ENCODE data around the gene DCAF11. TPM values are rescaled to one million over a fixed set of nuclear protein-coding genes. Genes with fewer than 3 reads are reported as not detected.

Gene DCAF11
- total and polyA plus RNA-seq, 4 donors, result 59.5 to 66.9 (median 63.1) TPM

- peaks cover 51% of the 10 kb centered on the region for H3K36me3 ChIP-seq (ENCODE audit: control insufficient read depth, insufficient read depth, low read length)
- WGBS (ENCODE audit: insufficient coverage), result 95% methylated on average over 3 of the region's 5 CpGs
Measured at GRCh38 chr14:24165785-24166184, 51.2 kb downstream of the DCAF11 start.

GRCh38 chr14:24167469-24168114 is 53.0 kb downstream of the DCAF11 start:
- 91% methylated on average over 3 of the region's 3 CpGs for WGBS (ENCODE audit: insufficient coverage)
- H3K9me3 ChIP-seq (ENCODE audit: control insufficient read depth, insufficient read depth, low read length), result no peaks in the 10 kb centered on the region
- DNase-seq (ENCODE audit: low read depth in 4 of 6, low spot score in 6 of 6), result no peak
- peaks cover 29% of the 10 kb centered on the region for H3K4me1 ChIP-seq (ENCODE audit: control insufficient read depth, insufficient read depth, low read length)
- H3K27me3 ChIP-seq (ENCODE audit: control insufficient read depth, insufficient read depth, low read length), result no peaks in the 10 kb centered on the region
- H3K27ac ChIP-seq (ENCODE audit: low read depth, low read length), result no peak overlapping the region
- no peak overlapping the region for H3K4me3 ChIP-seq (ENCODE audit: low read depth, low read length)
- peaks cover 45% of the 10 kb centered on the region for H3K36me3 ChIP-seq (ENCODE audit: control insufficient read depth, insufficient read depth, low read length)

More at GRCh38 chr14:24165785-24166184, 51.2 kb downstream of the DCAF11 start:
- no peak for DNase-seq (ENCODE audit: low read depth in 4 of 6, low spot score in 6 of 6)
- Histone ChIP-seq H3K4me1 (ENCODE audit: control insufficient read depth, insufficient read depth, low read length) (peaks cover 29% of the 10 kb centered on the region), H3K9me3 (ENCODE audit: control insufficient read depth, insufficient read depth, low read length) (no peaks in the 10 kb centered on the region), H3K27me3 (ENCODE audit: control insufficient read depth, insufficient read depth, low read length) (no peaks in the 10 kb centered on the region), H3K4me3 (ENCODE audit: low read depth, low read length) (no peak overlapping the region), H3K27ac (ENCODE audit: low read depth, low read length) (no peak overlapping the region)

GRCh38 chr14:24171422-24172260 is 57.1 kb downstream of the DCAF11 start, which contains the start of gene REC8:
REC8 (plus strand) TSS chr14:24172080; CDS start chr14:24172553, 473 bp downstream.
- no peaks in the 10 kb centered on the region for H3K9me3 ChIP-seq (ENCODE audit: control insufficient read depth, insufficient read depth, low read length)
- H3K4me1 ChIP-seq (ENCODE audit: control insufficient read depth, insufficient read depth, low read length), result peaks cover 34% of the 10 kb centered on the region
- peak within 1 kb of the TSS; percentile 79 for H3K4me3 ChIP-seq (ENCODE audit: low read depth, low read length)
- peak within 1 kb of the TSS; percentile 79 for H3K27ac ChIP-seq (ENCODE audit: low read depth, low read length)
- 6% methylated on average over 55 of the region's 63 CpGs for WGBS (ENCODE audit: insufficient coverage)
- DNase-seq (ENCODE audit: low read depth in 4 of 6, low spot score in 6 of 6), result peak; percentile 86 to 99 (median 96)
- H3K36me3 ChIP-seq (ENCODE audit: control insufficient read depth, insufficient read depth, low read length), result peaks cover 41% of the 10 kb centered on the region
- H3K27me3 ChIP-seq (ENCODE audit: control insufficient read depth, insufficient read depth, low read length), result no peaks in the 10 kb centered on the region

- DNase-seq (ENCODE audit: low read depth in 4 of 6, low spot score in 6 of 6), result peak in 2 of 6 donors; percentile 69 to 71
- under 1% methylated on average over 28 of the region's 30 CpGs for WGBS (ENCODE audit: insufficient coverage)
- Histone ChIP-seq H3K27me3 (ENCODE audit: control insufficient read depth, insufficient read depth, low read length) (no peaks in the 10 kb centered on the region), H3K4me3 (ENCODE audit: low read depth, low read length) (peak overlapping the region; percentile 79), H3K4me1 (ENCODE audit: control insufficient read depth, insufficient read depth, low read length) (peaks cover 34% of the 10 kb centered on the region), H3K36me3 (ENCODE audit: control insufficient read depth, insufficient read depth, low read length) (peaks cover 45% of the 10 kb centered on the region), H3K9me3 (ENCODE audit: control insufficient read depth, insufficient read depth, low read length) (no peaks in the 10 kb centered on the region), H3K27ac (ENCODE audit: low read depth, low read length) (peak overlapping the region; percentile 79)
Measured at GRCh38 chr14:24172261-24172860, 57.8 kb downstream of the DCAF11 start.

- Histone ChIP-seq H3K4me3 (ENCODE audit: low read depth, low read length) (peak overlapping the region; percentile 79), H3K27ac (ENCODE audit: low read depth, low read length) (peak overlapping the region; percentile 79), H3K36me3 (ENCODE audit: control insufficient read depth, insufficient read depth, low read length) (peaks cover 50% of the 10 kb centered on the region), H3K27me3 (ENCODE audit: control insufficient read depth, insufficient read depth, low read length) (no peaks in the 10 kb centered on the region), H3K9me3 (ENCODE audit: control insufficient read depth, insufficient read depth, low read length) (no peaks in the 10 kb centered on the region), H3K4me1 (ENCODE audit: control insufficient read depth, insufficient read depth, low read length) (peaks cover 34% of the 10 kb centered on the region)
- WGBS (ENCODE audit: insufficient coverage), result 23% methylated on average over 19 of the region's 20 CpGs
- DNase-seq (ENCODE audit: low read depth in 4 of 6, low spot score in 6 of 6), result peak in 1 of 6 donors; percentile 53
Measured at GRCh38 chr14:24172871-24173281, 58.3 kb downstream of the DCAF11 start.

Small RNA genes within 50 kb of the gene (small RNA-seq; reads per million reads assigned to genes)
- gene IRF9 (ENCODE audit: low replicate concordance) (not detected), gene RNA5SP383 (ENCODE audit: low replicate concordance) (0.32 reads per million, percentile 32 among the genes with 10 or more reads in this experiment)

Other genes starting within 250 kb of the DCAF11 start
- gene DHRS4, start 161.0 kb upstream of the DCAF11 start, total RNA-seq, result 10 to 100 TPM; 14.1 to 19.9 TPM
- gene DHRS4, start 161.0 kb upstream of the DCAF11 start, polyA plus RNA-seq (ENCODE audit: insufficient read length in 2 of 2), result 10 to 100 TPM; 16.5 to 22.7 TPM
- 10 to 100 TPM in 1 of 2 donors, 1 to 10 TPM in 1; 5.6 to 22.5 TPM for gene DHRS4L2, start 125.8 kb upstream of the DCAF11 start, total RNA-seq
- 10 to 100 TPM; 10.8 to 17.0 TPM for gene DHRS4L2, start 125.8 kb upstream of the DCAF11 start, polyA plus RNA-seq (ENCODE audit: insufficient read length in 2 of 2)
- gene CARMIL3, start 62.8 kb upstream of the DCAF11 start, total RNA-seq, result 10 to 100 TPM; 10.2 to 11.9 TPM
- 10 to 100 TPM; 32.9 to 43.2 TPM for gene CARMIL3, start 62.8 kb upstream of the DCAF11 start, polyA plus RNA-seq (ENCODE audit: insufficient read length in 2 of 2)
- 10 to 100 TPM in 1 of 2 donors, 1 to 10 TPM in 1; 1.7 to 55.7 TPM for gene CPNE6, start 43.2 kb upstream of the DCAF11 start, total RNA-seq
- 10 to 100 TPM; 14.1 to 15.1 TPM for gene CPNE6, start 43.2 kb upstream of the DCAF11 start, polyA plus RNA-seq (ENCODE audit: insufficient read length in 2 of 2)
- gene PCK2, start 20.5 kb upstream of the DCAF11 start, total RNA-seq, result 1 to 10 TPM; 3.9 to 5.1 TPM
- 1 to 10 TPM; 6.6 to 7.0 TPM for gene PCK2, start 20.5 kb upstream of the DCAF11 start, polyA plus RNA-seq (ENCODE audit: insufficient read length in 2 of 2)
- 1 to 10 TPM; 1.8 to 2.4 TPM for gene NRL, start 172 bp downstream of the DCAF11 start, total RNA-seq
- 1 to 10 TPM; 3.5 to 4.8 TPM for gene NRL, start 172 bp downstream of the DCAF11 start, polyA plus RNA-seq (ENCODE audit: insufficient read length in 2 of 2)
- under 1 TPM in 1 of 2 donors, not detected in 1; 0.77 TPM for gene FITM1, start 15.9 kb downstream of the DCAF11 start, total RNA-seq
- 1 to 10 TPM; 1.1 to 1.2 TPM for gene FITM1, start 15.9 kb downstream of the DCAF11 start, polyA plus RNA-seq (ENCODE audit: insufficient read length in 2 of 2)
- gene PSME1, start 21.4 kb downstream of the DCAF11 start, total RNA-seq, result 100 to 1,000 TPM in 1 of 2 donors, 10 to 100 TPM in 1; 49.0 to 134 TPM
- 100 to 1,000 TPM in 1 of 2 donors, 10 to 100 TPM in 1; 96.2 to 103 TPM for gene PSME1, start 21.4 kb downstream of the DCAF11 start, polyA plus RNA-seq (ENCODE audit: insufficient read length in 2 of 2)
- 10 to 100 TPM; 11.0 to 20.1 TPM for gene EMC9, start 26.8 kb downstream of the DCAF11 start, total RNA-seq
- 10 to 100 TPM; 31.2 to 37.2 TPM for gene EMC9, start 26.8 kb downstream of the DCAF11 start, polyA plus RNA-seq (ENCODE audit: insufficient read length in 2 of 2)
- 100 to 1,000 TPM in 1 of 2 donors, 10 to 100 TPM in 1; 59.4 to 136 TPM for gene PSME2, start 31.8 kb downstream of the DCAF11 start, total RNA-seq
- gene PSME2, start 31.8 kb downstream of the DCAF11 start, polyA plus RNA-seq (ENCODE audit: insufficient read length in 2 of 2), result 100 to 1,000 TPM; 112 to 115 TPM
- gene RNF31, start 32.7 kb downstream of the DCAF11 start, total RNA-seq, result 10 to 100 TPM; 17.8 to 47.3 TPM
- gene RNF31, start 32.7 kb downstream of the DCAF11 start, polyA plus RNA-seq (ENCODE audit: insufficient read length in 2 of 2), result 10 to 100 TPM; 50.2 to 56.8 TPM
- gene IRF9, start 46.5 kb downstream of the DCAF11 start, total RNA-seq, result 10 to 100 TPM; 50.0 to 81.4 TPM
- 10 to 100 TPM; 68.6 to 74.0 TPM for gene IRF9, start 46.5 kb downstream of the DCAF11 start, polyA plus RNA-seq (ENCODE audit: insufficient read length in 2 of 2)
- gene REC8, start 57.3 kb downstream of the DCAF11 start, total RNA-seq, result 10 to 100 TPM; 18.7 to 21.8 TPM
- gene REC8, start 57.3 kb downstream of the DCAF11 start, polyA plus RNA-seq (ENCODE audit: insufficient read length in 2 of 2), result 100 to 1,000 TPM in 1 of 2 donors, 10 to 100 TPM in 1; 95.9 to 129 TPM
- gene IPO4, start 74.0 kb downstream of the DCAF11 start, total RNA-seq, result 10 to 100 TPM in 1 of 2 donors, 1 to 10 TPM in 1; 9.2 to 28.2 TPM
- 10 to 100 TPM; 19.4 to 22.7 TPM for gene IPO4, start 74.0 kb downstream of the DCAF11 start, polyA plus RNA-seq (ENCODE audit: insufficient read length in 2 of 2)
- 10 to 100 TPM; 36.6 to 62.9 TPM for gene TM9SF1, start 80.7 kb downstream of the DCAF11 start, total RNA-seq
- 10 to 100 TPM; 30.7 to 36.8 TPM for gene TM9SF1, start 80.7 kb downstream of the DCAF11 start, polyA plus RNA-seq (ENCODE audit: insufficient read length in 2 of 2)
- gene TSSK4, start 90.9 kb downstream of the DCAF11 start, total RNA-seq, result not detected
- gene TSSK4, start 90.9 kb downstream of the DCAF11 start, polyA plus RNA-seq (ENCODE audit: insufficient read length in 2 of 2), result 10 to 100 TPM in 1 of 2 donors, 1 to 10 TPM in 1; 7.4 to 15.2 TPM
- 10 to 100 TPM; 23.2 to 44.2 TPM for gene CHMP4A, start 98.7 kb downstream of the DCAF11 start, total RNA-seq
- 10 to 100 TPM; 48.9 to 62.9 TPM for gene CHMP4A, start 98.7 kb downstream of the DCAF11 start, polyA plus RNA-seq (ENCODE audit: insufficient read length in 2 of 2)
- 10 to 100 TPM; 22.1 to 46.2 TPM for gene MDP1, start 101.3 kb downstream of the DCAF11 start, total RNA-seq
- gene MDP1, start 101.3 kb downstream of the DCAF11 start, polyA plus RNA-seq (ENCODE audit: insufficient read length in 2 of 2), result 10 to 100 TPM; 19.5 to 21.3 TPM
- 100 to 1,000 TPM in 1 of 2 donors, 10 to 100 TPM in 1; 79.6 to 278 TPM for gene NEDD8, start 117.6 kb downstream of the DCAF11 start, total RNA-seq
- gene NEDD8, start 117.6 kb downstream of the DCAF11 start, polyA plus RNA-seq (ENCODE audit: insufficient read length in 2 of 2), result 100 to 1,000 TPM; 229 to 250 TPM
- 10 to 100 TPM; 57.5 to 77.4 TPM for gene GMPR2, start 118.2 kb downstream of the DCAF11 start, total RNA-seq
- 10 to 100 TPM; 84.0 to 96.9 TPM for gene GMPR2, start 118.2 kb downstream of the DCAF11 start, polyA plus RNA-seq (ENCODE audit: insufficient read length in 2 of 2)
- 10 to 100 TPM; 41.9 to 64.1 TPM for gene TINF2, start 127.8 kb downstream of the DCAF11 start, total RNA-seq
- gene TINF2, start 127.8 kb downstream of the DCAF11 start, polyA plus RNA-seq (ENCODE audit: insufficient read length in 2 of 2), result 10 to 100 TPM; 51.8 to 59.1 TPM
- gene TGM1, start 148.4 kb downstream of the DCAF11 start, total RNA-seq, result 1 to 10 TPM in 1 of 2 donors, under 1 TPM in 1; 0.99 to 6.2 TPM
- gene TGM1, start 148.4 kb downstream of the DCAF11 start, polyA plus RNA-seq (ENCODE audit: insufficient read length in 2 of 2), result 1 to 10 TPM; 4.9 to 6.1 TPM
- gene RABGGTA, start 156.8 kb downstream of the DCAF11 start, total RNA-seq, result 10 to 100 TPM; 23.1 to 23.5 TPM
- gene RABGGTA, start 156.8 kb downstream of the DCAF11 start, polyA plus RNA-seq (ENCODE audit: insufficient read length in 2 of 2), result 10 to 100 TPM; 31.8 to 42.9 TPM
- gene DHRS1, start 185.0 kb downstream of the DCAF11 start, total RNA-seq, result 10 to 100 TPM; 12.6 to 20.2 TPM
- 10 to 100 TPM; 31.1 to 47.5 TPM for gene DHRS1, start 185.0 kb downstream of the DCAF11 start, polyA plus RNA-seq (ENCODE audit: insufficient read length in 2 of 2)
- 10 to 100 TPM; 18.7 to 21.5 TPM for gene NOP9, start 185.1 kb downstream of the DCAF11 start, total RNA-seq
- 10 to 100 TPM; 25.7 to 27.7 TPM for gene NOP9, start 185.1 kb downstream of the DCAF11 start, polyA plus RNA-seq (ENCODE audit: insufficient read length in 2 of 2)
- gene CIDEB, start 193.2 kb downstream of the DCAF11 start, total RNA-seq, result 10 to 100 TPM in 1 of 2 donors, 1 to 10 TPM in 1; 4.9 to 14.8 TPM
- 1 to 10 TPM; 6.3 to 7.8 TPM for gene CIDEB, start 193.2 kb downstream of the DCAF11 start, polyA plus RNA-seq (ENCODE audit: insufficient read length in 2 of 2)
- gene LTB4R2, start 195.4 kb downstream of the DCAF11 start, total RNA-seq, result 1 to 10 TPM; 1.4 to 3.6 TPM
- 1 to 10 TPM; 2.5 to 3.3 TPM for gene LTB4R2, start 195.4 kb downstream of the DCAF11 start, polyA plus RNA-seq (ENCODE audit: insufficient read length in 2 of 2)
- 1 to 10 TPM; 2.7 to 2.8 TPM for gene LTB4R, start 196.7 kb downstream of the DCAF11 start, total RNA-seq
- 1 to 10 TPM; 3.8 to 6.2 TPM for gene LTB4R, start 196.7 kb downstream of the DCAF11 start, polyA plus RNA-seq (ENCODE audit: insufficient read length in 2 of 2)
- 1 to 10 TPM; 3.5 to 9.0 TPM for gene ADCY4, start 220.3 kb downstream of the DCAF11 start, total RNA-seq
- gene ADCY4, start 220.3 kb downstream of the DCAF11 start, polyA plus RNA-seq (ENCODE audit: insufficient read length in 2 of 2), result 10 to 100 TPM; 11.9 to 16.0 TPM
- gene RIPK3, start 225.2 kb downstream of the DCAF11 start, total RNA-seq, result 1 to 10 TPM; 1.4 to 3.1 TPM
- gene RIPK3, start 225.2 kb downstream of the DCAF11 start, polyA plus RNA-seq (ENCODE audit: insufficient read length in 2 of 2), result 1 to 10 TPM; 1.4 to 2.0 TPM

Data from spinal cord (tissue), 10 donors.